VCaP (cell line): ENCODE measurements around the gene PRPSAP2.

Experiments
- H3K27ac ChIP-seq: fragments of 450-650 bp; 2 replicates; pipeline ENCODE4 v1.5.1; 2017
- TF ChIP-seq, protein P1 (sequence below): fragments of 450-650 bp; conservative IDR thresholded peaks from 2 replicates; pipeline ENCODE4 v1.5.1; 2017; ENCODE audit warnings: mild to moderate bottlenecking, moderate library complexity

PRPSAP2 gene

DNA sequence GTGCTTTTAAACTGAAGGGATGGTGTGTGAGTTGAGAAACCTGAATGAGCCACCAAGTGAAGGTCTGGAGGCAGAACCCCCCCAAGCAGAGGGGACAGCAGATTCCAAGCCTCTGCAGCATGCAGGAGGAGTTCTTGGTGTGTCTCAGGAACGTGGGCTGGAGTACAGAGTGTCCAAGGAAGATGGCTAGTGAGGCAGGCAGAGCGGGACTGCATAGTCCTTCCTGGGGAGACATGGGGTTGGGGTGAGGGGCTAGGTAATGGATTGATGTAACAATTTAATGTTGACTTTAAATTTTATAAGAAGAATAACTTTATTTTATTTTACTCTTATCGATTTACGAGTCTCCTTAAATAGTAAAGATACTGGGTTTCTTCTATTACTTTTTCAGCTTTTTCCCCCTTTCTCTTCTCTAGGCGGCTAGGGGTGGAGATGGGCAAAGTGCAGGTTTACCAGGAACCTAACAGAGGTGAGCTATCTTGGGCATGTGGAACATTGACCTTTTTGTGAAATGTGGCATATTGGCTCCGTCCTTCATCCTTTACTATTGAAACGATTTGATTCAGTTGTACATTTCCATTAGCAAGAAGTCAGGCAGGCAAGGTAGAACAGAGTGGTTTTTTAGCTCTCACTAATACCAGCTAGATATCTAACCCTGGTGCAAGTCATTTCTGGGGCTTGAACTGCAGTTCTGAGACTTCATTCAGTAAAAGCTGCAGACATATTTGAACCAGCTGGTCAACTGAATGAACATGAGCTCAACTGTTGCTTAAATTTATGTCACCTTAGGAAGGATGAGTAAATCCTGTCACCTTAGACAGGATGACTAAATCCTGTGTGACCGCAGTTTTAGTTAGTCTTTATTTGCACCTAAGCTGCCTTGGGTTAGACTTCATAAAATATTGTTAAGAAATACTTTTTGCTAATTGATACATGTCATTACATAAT is 9.2 kb downstream of the PRPSAP2 start:
- H3K27ac ChIP-seq = no peak overlapping the region
- TF ChIP-seq, protein P1, sequence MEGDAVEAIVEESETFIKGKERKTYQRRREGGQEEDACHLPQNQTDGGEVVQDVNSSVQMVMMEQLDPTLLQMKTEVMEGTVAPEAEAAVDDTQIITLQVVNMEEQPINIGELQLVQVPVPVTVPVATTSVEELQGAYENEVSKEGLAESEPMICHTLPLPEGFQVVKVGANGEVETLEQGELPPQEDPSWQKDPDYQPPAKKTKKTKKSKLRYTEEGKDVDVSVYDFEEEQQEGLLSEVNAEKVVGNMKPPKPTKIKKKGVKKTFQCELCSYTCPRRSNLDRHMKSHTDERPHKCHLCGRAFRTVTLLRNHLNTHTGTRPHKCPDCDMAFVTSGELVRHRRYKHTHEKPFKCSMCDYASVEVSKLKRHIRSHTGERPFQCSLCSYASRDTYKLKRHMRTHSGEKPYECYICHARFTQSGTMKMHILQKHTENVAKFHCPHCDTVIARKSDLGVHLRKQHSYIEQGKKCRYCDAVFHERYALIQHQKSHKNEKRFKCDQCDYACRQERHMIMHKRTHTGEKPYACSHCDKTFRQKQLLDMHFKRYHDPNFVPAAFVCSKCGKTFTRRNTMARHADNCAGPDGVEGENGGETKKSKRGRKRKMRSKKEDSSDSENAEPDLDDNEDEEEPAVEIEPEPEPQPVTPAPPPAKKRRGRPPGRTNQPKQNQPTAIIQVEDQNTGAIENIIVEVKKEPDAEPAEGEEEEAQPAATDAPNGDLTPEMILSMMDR = no peak

DNA sequence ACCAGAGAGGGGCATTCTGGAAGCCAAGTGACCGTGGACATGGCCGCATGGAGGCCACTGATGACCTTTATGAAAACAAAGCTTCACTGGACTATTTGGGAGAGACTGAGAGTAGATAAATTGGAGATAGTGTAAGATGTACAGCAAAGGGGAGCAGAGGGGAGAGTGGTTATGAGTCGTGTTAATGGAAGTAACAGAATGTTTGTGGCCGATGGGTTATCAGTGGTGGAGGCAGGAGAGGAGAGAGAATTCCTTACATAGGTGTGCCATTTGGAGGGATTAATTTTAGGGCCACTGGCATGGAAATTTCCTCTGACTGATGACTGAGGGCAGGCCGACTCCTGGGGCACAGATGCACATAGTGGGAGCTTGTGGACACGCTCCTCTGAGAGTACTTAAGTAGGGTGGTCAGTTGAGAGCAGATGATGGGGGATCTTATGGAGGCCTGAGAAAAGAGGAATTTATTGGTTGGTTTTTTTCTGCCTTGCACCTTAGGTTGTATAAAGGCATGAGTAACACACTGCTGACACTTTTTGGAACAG is 19.2 kb downstream of the PRPSAP2 start:
- TF ChIP-seq, protein P1 = no peak
- H3K27ac ChIP-seq = no peak overlapping the region

DNA sequence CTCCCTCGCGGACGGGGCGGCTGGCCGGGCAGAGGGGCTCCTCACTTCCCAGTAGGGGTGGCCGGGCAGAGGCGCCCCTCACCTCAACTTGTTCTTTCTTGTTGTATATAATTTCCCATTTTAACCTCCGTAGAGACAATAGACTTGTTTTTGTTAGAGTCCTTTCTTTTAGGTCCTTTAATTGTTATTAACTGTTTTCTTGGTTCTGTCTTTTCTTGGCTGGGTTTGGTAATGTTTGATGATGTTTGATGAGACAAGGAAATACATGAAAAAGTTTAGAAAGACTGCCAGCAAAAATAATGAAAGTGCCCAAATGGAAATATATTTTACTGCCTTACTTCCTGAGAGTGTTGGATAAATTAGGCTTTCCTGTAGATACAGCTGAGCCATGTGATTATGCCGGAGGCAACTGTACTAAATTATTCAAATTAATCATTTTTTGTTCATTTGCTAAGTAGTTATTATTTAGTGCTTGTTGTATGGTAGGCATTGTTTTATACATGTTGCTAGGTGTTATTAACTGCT is 30.9 kb downstream of the PRPSAP2 start:
- no peak overlapping the region for H3K27ac ChIP-seq
- TF ChIP-seq, protein P1 = no peak

DNA sequence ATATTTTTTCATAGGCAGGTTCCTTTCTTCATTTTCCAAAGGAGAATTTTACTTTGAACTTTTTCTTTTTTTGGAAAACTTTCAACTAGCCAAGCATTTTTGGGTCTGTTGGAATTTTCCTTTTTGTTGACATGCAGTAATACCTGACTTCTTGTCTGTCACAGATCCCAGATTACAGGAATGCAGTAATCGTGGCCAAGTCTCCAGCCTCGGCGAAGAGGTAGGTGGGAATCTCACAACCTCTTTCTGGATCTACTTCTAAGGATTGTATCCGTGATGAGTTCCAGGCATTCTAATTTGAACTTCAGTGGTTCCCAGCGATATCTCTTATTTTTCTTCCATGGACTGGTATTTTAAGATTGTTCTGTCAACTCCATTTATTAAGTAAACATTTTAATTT is 31.7 kb downstream of the PRPSAP2 start:
- TF ChIP-seq, protein P1 = no peak
- H3K27ac ChIP-seq = no peak overlapping the region

DNA sequence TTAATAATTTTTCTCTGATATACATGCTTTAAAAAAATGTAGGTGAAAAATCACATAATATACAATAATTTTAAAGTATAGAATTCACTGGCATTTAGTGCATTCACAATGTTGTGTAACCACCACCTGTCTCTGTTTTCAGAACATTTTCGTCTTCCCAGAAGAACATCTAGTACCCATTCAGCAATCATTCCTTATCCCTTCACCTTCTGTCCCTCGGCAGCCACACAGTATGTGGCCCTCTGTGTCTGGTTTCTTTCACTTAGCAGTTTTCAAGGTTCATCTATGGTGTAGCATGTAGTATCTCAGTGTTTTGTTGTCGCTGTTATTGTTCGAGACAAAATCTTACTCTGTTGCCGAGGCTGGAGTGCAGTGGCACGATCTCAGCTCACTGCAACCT is 33.6 kb downstream of the PRPSAP2 start:
- H3K27ac ChIP-seq = no peak overlapping the region
- TF ChIP-seq, protein P1 = no peak

DNA sequence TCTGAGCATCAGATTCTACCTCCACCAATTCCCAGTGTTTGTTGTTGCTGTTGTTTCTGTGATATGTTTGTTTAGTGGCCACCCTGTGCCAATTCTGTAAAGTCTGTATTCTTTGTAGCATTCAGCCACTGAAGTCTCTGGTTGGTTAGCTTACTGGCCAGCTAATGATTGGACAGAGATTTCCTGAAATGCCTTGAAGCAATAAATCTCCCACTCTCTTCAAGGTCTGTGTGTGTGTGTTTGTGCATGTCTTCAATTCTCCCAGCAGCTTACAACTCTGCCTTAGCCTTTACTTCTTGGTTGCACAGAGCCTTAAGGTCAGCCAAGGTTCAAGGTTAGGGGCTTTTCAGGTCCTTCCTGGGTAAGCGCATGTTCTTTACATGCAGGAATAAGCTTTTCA is 38.2 kb downstream of the PRPSAP2 start:
- TF ChIP-seq, protein P1 = no peak
- no peak overlapping the region for H3K27ac ChIP-seq

DNA sequence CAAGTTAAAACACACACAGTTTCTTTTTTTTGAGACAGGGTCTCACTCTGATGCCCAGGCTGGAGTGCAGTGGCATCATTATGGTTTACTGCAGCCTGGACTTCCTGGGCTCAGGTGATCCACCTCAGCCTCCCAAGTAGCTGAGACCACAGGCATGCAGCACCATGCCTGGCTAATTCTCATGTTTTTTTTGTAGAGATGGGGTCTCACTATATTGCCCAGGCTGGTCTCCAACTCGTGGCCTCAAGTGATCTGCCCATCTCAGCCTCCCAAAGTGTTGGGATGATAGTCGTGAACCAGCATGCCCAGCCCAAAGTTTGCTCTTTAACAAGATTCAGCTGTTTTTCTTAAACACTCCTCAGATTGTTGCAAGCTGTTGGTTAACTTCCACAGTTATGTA is 39.0 kb downstream of the PRPSAP2 start:
- H3K27ac ChIP-seq = no peak overlapping the region
- TF ChIP-seq, protein P1 = no peak
